Stimulated activated CD4-positive, alpha-beta T cell treated with anti-CD3 and anti-CD28 coated beads, Interleukin-1b, Interleukin-23, amount 100 ng/mL, for 1 hour (primary cell): ENCODE data around the gene SRSF7.
"Not testable (repeated sequence)": the region's sequence is repeated elsewhere in the genome, so short reads cannot be mapped to it uniquely, and the experiment has no call there.

Source experiments
- DNase-seq, 2 donors: peaks; one replicate each; pipeline ENCODE4 v3.0.0-alpha.2; 2020; ENCODE audit warnings: low read depth in 2 of 2

Gene SRSF7

DNA sequence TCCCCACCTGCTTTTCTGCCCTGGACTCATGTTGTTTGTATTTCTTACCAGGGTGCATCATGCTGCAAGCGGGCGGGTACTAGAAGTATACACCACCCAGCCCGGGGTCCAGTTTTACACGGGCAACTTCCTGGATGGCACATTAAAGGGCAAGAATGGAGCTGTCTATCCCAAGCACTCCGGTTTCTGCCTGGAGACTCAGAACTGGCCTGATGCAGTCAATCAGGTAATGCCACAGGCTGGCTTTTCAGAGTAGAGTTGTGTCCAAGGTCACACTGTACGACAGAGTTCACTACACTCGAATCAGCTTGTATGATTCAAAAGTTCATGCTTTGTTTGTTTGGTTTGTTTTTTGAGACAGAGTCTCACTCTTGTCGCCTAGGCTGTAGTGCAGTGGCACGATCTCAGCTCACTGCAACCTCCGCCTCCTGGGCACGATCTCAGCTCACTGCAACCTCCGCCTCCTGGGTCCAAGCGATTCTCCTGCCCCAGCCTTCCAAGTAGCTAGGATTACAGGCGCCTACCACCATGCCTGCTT is 19.4 kb downstream of the SRSF7 start:
- no peak for DNase-seq

DNA sequence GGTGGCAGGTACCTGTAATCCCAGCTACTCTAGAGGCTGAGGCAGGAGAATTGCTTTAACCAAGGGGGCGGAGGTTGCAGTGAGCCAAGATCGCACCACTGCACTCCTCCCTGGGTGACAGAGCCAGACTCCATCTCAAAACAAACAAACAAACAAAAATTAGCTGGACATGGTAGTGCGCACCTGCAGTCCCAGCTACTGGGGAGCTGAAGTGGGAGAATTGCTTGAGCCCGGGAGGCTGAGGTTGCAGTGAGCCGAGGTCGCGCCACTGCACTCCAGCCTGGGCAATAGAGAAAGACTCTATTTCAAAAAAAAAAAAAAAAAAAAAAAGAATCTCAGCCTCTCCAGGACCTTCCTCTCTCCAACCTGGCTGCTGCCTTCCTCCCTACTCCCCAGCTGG is 20.1 kb downstream of the SRSF7 start:
- no peak for DNase-seq

DNA sequence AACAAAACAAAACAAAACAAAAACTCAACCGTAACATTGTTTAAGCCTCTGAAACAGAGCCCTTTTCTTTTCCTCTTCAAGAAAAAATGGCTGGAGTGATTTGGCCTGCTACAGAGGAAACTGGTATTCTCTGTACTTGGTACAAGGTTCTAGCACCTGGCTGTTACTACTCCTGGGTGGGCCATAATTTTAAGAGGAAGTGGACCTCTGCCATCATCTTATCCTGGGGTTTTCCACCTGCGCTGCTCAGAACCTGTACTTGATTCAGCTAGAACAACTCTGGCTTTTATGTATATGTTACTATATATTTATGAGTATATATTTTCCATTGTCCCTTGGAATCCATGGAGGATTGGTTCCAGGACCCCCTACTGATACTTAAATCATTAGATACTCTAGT is 22.5 kb downstream of the SRSF7 start:
- DNase-seq, result no peak

DNA sequence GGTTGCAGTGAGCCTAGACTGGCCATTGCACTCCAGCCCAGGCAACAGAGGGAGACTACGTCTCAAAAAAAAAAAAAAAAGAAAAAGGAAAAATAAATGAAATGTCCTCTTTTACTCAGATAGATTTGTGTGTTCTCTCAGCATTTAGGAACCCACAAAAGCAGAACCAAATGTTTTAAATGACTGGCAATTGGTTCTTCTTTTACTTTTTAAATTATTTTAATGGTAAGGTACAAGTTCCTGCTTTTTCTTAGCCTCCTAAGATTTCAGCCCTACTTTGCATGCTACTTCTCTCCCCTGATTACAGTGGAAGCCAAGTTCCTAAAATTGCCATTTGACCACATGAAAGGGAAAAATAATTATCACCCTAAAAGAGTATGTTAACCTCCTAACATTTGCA is 23.5 kb downstream of the SRSF7 start:
- DNase-seq, result no peak

GRCh38 chr2:38723173-38723572 is 28.0 kb downstream of the SRSF7 start:
- DNase-seq, result no peak

GRCh38 chr2:38722271-38723061 is 28.7 kb downstream of the SRSF7 start:
- peak in 1 of 2 donors; percentile 47 for DNase-seq

- DNase-seq, result no peak
These were observed 30.4 kb downstream of the SRSF7 start for GRCh38 chr2:38720613-38721241.

GRCh38 chr2:38719706-38720105 is 31.5 kb downstream of the SRSF7 start:
- no peak for DNase-seq

DNA sequence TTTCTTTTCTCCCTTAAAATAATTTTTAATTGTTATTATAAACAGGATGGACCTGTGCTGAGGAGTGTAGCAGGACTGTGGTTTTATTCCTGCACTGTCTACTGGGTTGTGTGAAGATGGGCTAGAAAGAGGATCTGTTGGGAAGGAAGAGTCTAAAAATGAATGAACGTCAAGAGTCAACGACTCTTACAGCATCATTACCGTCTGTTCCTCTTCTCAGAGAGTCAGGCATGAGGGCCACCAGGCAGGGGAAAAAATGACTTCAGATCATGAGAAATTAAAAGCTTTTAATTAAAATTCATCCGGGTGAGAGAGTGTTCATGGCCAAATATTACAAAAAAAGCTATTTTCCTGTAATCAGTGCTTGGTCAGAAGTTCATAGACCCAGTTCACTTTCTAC is 32.6 kb downstream of the SRSF7 start:
- DNase-seq, result no peak

- no peak for DNase-seq
These were observed 35.0 kb downstream of the SRSF7 start for GRCh38 chr2:38716185-38716584.

GRCh38 chr2:38714941-38715340 is 36.2 kb downstream of the SRSF7 start:
- not testable (repeated sequence) for DNase-seq

- DNase-seq, result no peak
These were observed 37.8 kb downstream of the SRSF7 start for GRCh38 chr2:38713338-38713737.

DNA sequence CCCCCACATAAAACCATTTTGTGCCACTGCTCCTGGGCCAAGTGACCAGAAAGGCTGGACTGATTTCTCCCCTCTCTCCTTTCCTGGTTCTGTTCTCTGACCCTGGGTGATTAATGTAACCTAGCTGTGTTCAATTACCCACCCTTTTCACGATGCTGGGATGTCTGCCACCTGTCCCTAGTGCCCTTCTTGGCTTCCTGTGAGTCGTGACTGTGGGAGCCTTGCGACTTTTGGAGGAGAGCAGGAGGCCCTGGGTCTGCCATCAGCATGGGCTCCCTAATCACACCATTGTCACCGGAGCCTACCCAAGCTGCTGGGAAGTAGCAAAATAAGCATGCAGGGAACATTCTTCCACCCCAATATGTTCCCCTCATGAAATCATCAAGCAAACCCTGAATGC is 38.3 kb downstream of the SRSF7 start:
- no peak for DNase-seq

GRCh38 chr2:38712413-38712812 is 38.7 kb downstream of the SRSF7 start:
- DNase-seq, result no peak

GRCh38 chr2:38711558-38711957 is 39.6 kb downstream of the SRSF7 start:
- DNase-seq, result no peak

GRCh38 chr2:38709567-38710194 is 41.5 kb downstream of the SRSF7 start:
- no peak for DNase-seq

GRCh38 chr2:38708900-38709566 is 42.1 kb downstream of the SRSF7 start:
- no peak for DNase-seq

DNA sequence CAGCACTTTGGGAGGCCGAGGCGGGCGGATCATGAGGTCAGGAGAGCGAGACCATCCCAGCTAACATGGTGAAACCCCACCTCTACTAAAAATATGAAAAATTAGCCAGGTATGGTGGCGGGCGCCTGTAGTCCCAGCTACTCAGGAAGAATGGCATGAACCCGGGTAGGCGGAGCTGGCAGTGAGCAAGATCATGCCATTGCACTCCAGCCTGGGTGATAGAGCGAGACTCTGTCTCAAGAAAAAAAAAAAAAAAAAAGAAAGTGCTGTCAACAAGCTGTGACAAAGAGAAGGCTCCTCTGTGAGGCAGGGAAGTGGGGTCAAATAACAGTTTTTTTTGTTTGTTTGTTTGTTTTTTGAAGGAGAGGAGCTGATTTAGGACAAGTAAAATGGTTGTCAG is 42.7 kb downstream of the SRSF7 start:
- DNase-seq, result not testable (repeated sequence)

GRCh38 chr2:38706846-38707345 is 44.3 kb downstream of the SRSF7 start:
- no peak for DNase-seq

DNA sequence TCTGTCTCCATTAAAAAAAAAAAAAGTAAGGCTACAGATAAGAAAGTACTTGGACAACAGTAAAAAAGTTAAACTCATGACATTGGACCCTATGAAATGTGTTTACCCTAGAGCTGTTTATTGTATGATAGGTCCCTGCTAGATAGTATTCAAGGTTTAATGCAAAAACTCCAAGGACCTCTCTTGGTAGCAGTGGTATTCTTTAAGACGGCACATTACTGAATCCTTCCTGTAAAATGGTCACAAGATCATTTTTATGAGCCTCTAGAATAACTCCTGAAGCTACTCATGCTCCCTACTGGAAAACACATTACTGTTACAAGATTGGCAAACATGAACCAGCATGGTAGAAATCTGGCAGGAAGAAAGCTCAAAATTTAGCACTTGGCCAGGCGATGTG is 46.5 kb downstream of the SRSF7 start:
- DNase-seq, result no peak

DNA sequence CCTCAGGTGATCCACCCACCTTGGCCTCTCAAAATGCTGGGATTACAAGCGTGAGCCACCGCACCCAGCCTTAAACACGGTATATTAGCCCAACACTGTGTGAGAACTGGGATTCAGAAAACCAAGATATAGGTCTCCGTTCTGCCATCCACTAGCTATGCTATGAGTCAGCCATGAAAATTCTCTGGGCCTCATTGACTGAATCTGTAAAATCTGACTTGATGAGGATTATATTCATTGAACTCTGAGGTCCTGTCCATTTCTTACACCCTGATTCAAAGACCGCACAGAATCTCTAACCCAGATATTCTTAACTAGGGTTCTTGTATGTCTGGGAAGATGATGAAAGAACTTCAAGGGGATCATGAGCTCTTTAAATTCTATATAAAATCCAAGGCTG is 47.8 kb downstream of the SRSF7 start:
- DNase-seq, result not testable (repeated sequence)

GRCh38 chr2:38702413-38702812 is 48.7 kb downstream of the SRSF7 start:
- no peak for DNase-seq
